Kidney (tissue), 14 donors: ENCODE data around the gene TEX19. TPM values are rescaled to one million over a fixed set of nuclear protein-coding genes. Genes with fewer than 3 reads are reported as not detected.
A peak's percentile ranks its signal among the peaks of the same experiment; 100 is the strongest.

ENCODE experiments used
- DNase-seq, 5 donors: peaks; one replicate each; pipeline ENCODE4 v3.0.0-alpha.2; 2013 to 2020
- FAIRE-seq: peaks from 2 replicates; lab custom pipeline; 2012; peaks lifted over from hg19 to GRCh38; lab: Jason Lieb, UNC
- H3K27ac ChIP-seq, 2 donors: one replicate each; pipeline ENCODE4 v1.7.0; 2013; ENCODE audit warnings: low read depth in 2 of 2, low read length in 2 of 2, inconsistent platforms in 1 of 2
- H3K27me3 ChIP-seq: one replicate; pipeline ENCODE4 v1.7.1; 2013; ENCODE audit warnings: low read length, inconsistent platforms; ENCODE audit not compliant: control insufficient read depth, insufficient read depth
- H3K36me3 ChIP-seq, 3 donors: one replicate each; pipeline versions ENCODE4 v1.7.0 to v1.7.1; 2013; ENCODE audit warnings: low read length in 3 of 3, control low read depth in 1 of 3, inconsistent platforms in 1 of 3; ENCODE audit not compliant: insufficient read depth in 3 of 3, control insufficient read depth in 2 of 3
- H3K4me1 ChIP-seq, 3 donors: one replicate each; pipeline versions ENCODE4 v1.7.0 to v1.7.1; 2013; ENCODE audit warnings: low read length in 3 of 3, inconsistent platforms in 1 of 3, low read depth in 1 of 3; ENCODE audit not compliant: control insufficient read depth in 2 of 3, insufficient read depth in 2 of 3
- H3K4me3 ChIP-seq, 3 donors: one replicate each; pipeline versions ENCODE4 v1.7.0 to v1.8.1; 2013; ENCODE audit warnings: low read length in 3 of 3, control low read depth in 1 of 3, inconsistent platforms in 1 of 3
- H3K9ac ChIP-seq, 3 donors: one replicate each; pipeline versions ENCODE4 v1.7.0 to v1.7.1; 2013; ENCODE audit warnings: low read length in 3 of 3, control low read depth in 1 of 3, inconsistent platforms in 1 of 3
- H3K9me3 ChIP-seq, 3 donors: one replicate each; pipeline versions ENCODE4 v1.7.0 to v1.7.1; 2013; ENCODE audit warnings: low read length in 3 of 3, control low read depth in 1 of 3, inconsistent platforms in 1 of 3; ENCODE audit not compliant: control insufficient read depth in 2 of 3, insufficient read depth in 1 of 3
- CTCF ChIP-seq: IDR thresholded peaks from 3 replicates; pipeline ENCODE4 v1.5.1; 2012; ENCODE audit warnings: mild to moderate bottlenecking, moderate library complexity, borderline replicate concordance; ENCODE audit not compliant: insufficient read depth; ENCODE audit errors: extremely low read depth
- intact Hi-C: fragments of 100-400 bp; cut with DNase I; formaldehyde crosslinking; loops from one replicate; pipeline ENCODE4 v1.11.1; 2022
- polyA plus RNA-seq: library from polyadenylated mRNA; stranded (reverse); fragments of 350-450 nt; fragmentation: Illumina TruSeq; extraction: RNeasy Lipid Tissue Mini Kit (QIAGEN cat#74804); gene quantifications from one replicate; pipeline ENCODE4 v1.2.3, GENCODE V29; 2014; ENCODE audit warnings: low read depth, low replicate concordance; ENCODE audit not compliant: insufficient read depth
- total RNA-seq: library from RNA; stranded (reverse); fragmentation: NEBNext Ultra II Directional; extraction: Animal tissue kit (Norgen Biotek cat#: 25700); gene quantifications from one replicate; pipeline ENCODE4 v1.2.1, GENCODE V29; 2021
- donor health status: control.
- donor health status: control.
- donor health status: control.
- donor health status: control.
- donor health status: control.
- donor health status: DM: yes; HTN: yes; CAD: no.
- donor health status: Normal renal cell carcinoma (clear cell type).

The TEX19 gene
- total and polyA plus RNA-seq, 2 donors from 2014 or later, result not detected

GRCh38 chr17:82385559-82386254 is 26.7 kb downstream of the TEX19 start:
- Histone ChIP-seq H3K9me3 (no peaks in the 10 kb centered on the region), H3K27ac (no peak overlapping the region), H3K9ac (no peak overlapping the region), H3K36me3 (no peaks in the 10 kb centered on the region), H3K4me1 (peaks cover 0 to 9% (median 0%) of the 10 kb centered on the region in 3 donors), H3K4me3 (no peak overlapping the region), H3K27me3 (no peaks in the 10 kb centered on the region)
- intact Hi-C loops, result no loop called here
- no peak for TF ChIP-seq CTCF
- no peak for FAIRE-seq
- DNase-seq, result peak in 3 of 5 donors; percentile 50 to 68 (median 55)

- DNase-seq (peak in 2 of 5 donors; percentile 62 to 77), FAIRE-seq (no peak)
- H3K27me3 ChIP-seq, result no peaks in the 10 kb centered on the region
- H3K4me3 ChIP-seq, result no peak overlapping the region
- intact Hi-C loops, result no loop called here
- no peak overlapping the region for H3K27ac ChIP-seq
- TF ChIP-seq CTCF, result no peak
- H3K4me1 ChIP-seq, result peaks cover 0 to 9% (median 0%) of the 10 kb centered on the region in 3 donors
- no peaks in the 10 kb centered on the region for H3K36me3 ChIP-seq
- H3K9ac ChIP-seq, result no peak overlapping the region
- no peaks in the 10 kb centered on the region for H3K9me3 ChIP-seq
These were observed 27.3 kb downstream of the TEX19 start for GRCh38 chr17:82386255-82386831.

GRCh38 chr17:82386881-82387704 is 28.0 kb downstream of the TEX19 start:
- H3K27me3 ChIP-seq, result no peaks in the 10 kb centered on the region
- peaks cover 0 to 9% (median 0%) of the 10 kb centered on the region in 3 donors for H3K4me1 ChIP-seq
- H3K9me3 ChIP-seq, result no peaks in the 10 kb centered on the region
- no peak for TF ChIP-seq CTCF
- DNase-seq (peak in 1 of 5 donors; percentile 71), FAIRE-seq (no peak)
- H3K4me3 ChIP-seq, result no peak overlapping the region
- H3K27ac ChIP-seq, result no peak overlapping the region
- H3K36me3 ChIP-seq, result no peaks in the 10 kb centered on the region
- H3K9ac ChIP-seq, result no peak overlapping the region
- intact Hi-C loops, result no loop called here
